Heart left ventricle (tissue), 16 donors: ENCODE measurements around the gene GPC6. TPM values are rescaled to one million over a fixed set of nuclear protein-coding genes. Genes with fewer than 3 reads are reported as not detected.

Source experiments
- ATAC-seq, 4 donors: fragments of 200-7000 bp; cut with Tn5 transposase; one replicate each; pipeline ENCODE4 v1.9.1; 2020 to 2022; ENCODE audit warnings: moderate library complexity in 4 of 4, mild to moderate bottlenecking in 3 of 4, moderate number of reproducible peaks in 1 of 4
- DNase-seq, 5 donors: peaks; one replicate each; pipeline ENCODE4 v3.0.0-alpha.2; 2020
- H3K27ac ChIP-seq, 12 donors: fragments of 200-600 bp; sonication (generic) in 4 of 12; one replicate each; pipeline versions ENCODE4 v1.5.0 to v1.8.0; 2016 to 2022; ENCODE audit warnings: mild to moderate bottlenecking in 2 of 12
- H3K27me3 ChIP-seq, 9 donors: fragments of 200-600 bp; sonication (generic) in 2 of 9; one replicate each; pipeline versions ENCODE4 v1.5.1 to v1.8.0; 2016 to 2022; ENCODE audit warnings: mild to moderate bottlenecking in 3 of 9
- H3K36me3 ChIP-seq, 9 donors: fragments of 200-600 bp; sonication (generic) in 2 of 9; one replicate each; pipeline versions ENCODE4 v1.5.0 to v1.8.0; 2018 to 2022; ENCODE audit warnings: mild to moderate bottlenecking in 2 of 9
- H3K4me1 ChIP-seq, 12 donors: fragments of 200-600 bp; sonication (generic) in 4 of 12; one replicate each; pipeline versions ENCODE4 v1.5.0 to v1.8.0; 2016 to 2022; ENCODE audit warnings: mild to moderate bottlenecking in 3 of 12
- H3K4me3 ChIP-seq, 12 donors: fragments of 200-600 bp; sonication (generic) in 4 of 12; one replicate each; pipeline versions ENCODE4 v1.5.0 to v1.8.0; 2017 to 2022; ENCODE audit warnings: mild to moderate bottlenecking in 9 of 12, moderate library complexity in 4 of 12
- H3K9me3 ChIP-seq, 12 donors: fragments of 200-600 bp; sonication (generic) in 4 of 12; one replicate each; pipeline versions ENCODE4 v1.5.0 to v1.8.0; 2016 to 2022; ENCODE audit warnings: mild to moderate bottlenecking in 1 of 12
- CTCF ChIP-seq, 12 donors: fragments of 200-600 bp; sonication (generic) in 4 of 12; IDR thresholded peaks; one replicate each; pipeline versions ENCODE4 v1.5.0 to v1.8.0; 2018 to 2022; ENCODE audit warnings: antibody characterized with exemption in 12 of 12, mild to moderate bottlenecking in 5 of 12
- POLR2A ChIP-seq, 2 donors: fragments of 450-650 bp; IDR thresholded peaks; one replicate each; pipeline ENCODE4 v1.6.1; 2017; ENCODE audit warnings: antibody characterized with exemption in 2 of 2, mild to moderate bottlenecking in 2 of 2, moderate library complexity in 2 of 2
- WGBS, 4 donors: extraction: QIAGEN DNeasy Blood & Tissue Kit in 2 of 4; methylation state at CpG; one replicate each; pipeline versions ENCODE4 v1.1.5 to v1.1.7; 2013 to 2018; 5-methylcytosine and 5-hydroxymethylcytosine counted together
- intact Hi-C, 10 donors: fragments of 100-400 bp; cut with DNase I; formaldehyde crosslinking; loops; one replicate each; pipeline versions ENCODE4 v1.11.1 to v1.14.2; 2022
- polyA plus RNA-seq, 2 donors: library from polyadenylated mRNA; stranded (reverse); fragments of 200-250 nt; gene quantifications; one replicate each; pipeline ENCODE4 v1.2.3, GENCODE V29; 2013
- total RNA-seq, 9 donors: library from RNA; depleted of rRNA in 2 of 9; stranded (reverse); fragments of >200 nt in 2 of 9; fragmentation: NEBNext Ultra II Directional in 3 of 9; extraction: Animal tissue kit (Norgen Biotek cat#: 25700) in 3 of 9; gene quantifications; one replicate each; pipeline versions ENCODE4 v1.1.0 to v1.2.4, GENCODE V29; 2016 to 2023
- donor health status: ischemic (EF 13 %, LVEDD 7.1; RV severe dilation, severe dysfunction).
- donor health status: healthy with polysubstance abuse.
- donor health status: DM: no; HTN: yes; CAD: no.
- donor health status: DM: no; HTN: no; CAD: no.
- donor health status: ischemic (EF 25% LVEDD 6.9; RV normal size, moderate dysfunction).
- donor health status: ischemic (EF 25% LVEDD 5.7; RV mildly dilated, moderate dysfunction).
- donor health status: healthy.
- donor health status: DM: yes; HTN: yes; CAD: no.
- donor health status: ischemic (EF 35%, LVEDD 5.7; RV mildly dilated, moderate dysfunction).
- donor health status: nonischemic (EF 11% LVEDD 7.7; RV severe dilation, severe dysfunction).
- donor health status: DM: yes; HTN: yes; CAD: no.
- donor health status: PGD.
- donor health status: ischemic (EF 29% LVEDD 5.4; RV normal size, mild dysfunction).
- donor health status: nonischemic (EF 23%, LVEDD 6.1; RV moderate dilation, normal function).

Gene GPC6
- total and polyA plus RNA-seq, 11 donors, result 0.08 to 6.2 (median 2.0) TPM

DNA sequence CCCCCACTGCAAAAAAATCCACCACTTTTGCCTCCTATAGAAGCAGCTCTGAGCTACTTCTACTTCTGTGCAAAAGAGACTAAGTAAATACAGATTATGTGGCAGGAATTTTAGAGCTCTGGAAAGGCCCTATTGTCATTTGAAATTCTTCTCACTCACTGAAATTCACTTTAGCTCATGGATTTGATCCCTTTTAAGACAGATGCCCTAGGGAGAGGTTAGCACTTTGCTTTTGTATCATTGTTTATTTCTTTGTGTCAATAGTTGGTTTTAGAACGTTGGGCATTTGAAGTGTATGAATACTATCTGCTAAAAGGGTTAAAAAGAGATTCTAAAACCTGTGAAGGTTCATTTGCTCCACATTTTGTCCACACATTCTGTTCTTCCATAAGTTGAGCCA is 528.7 kb downstream of the GPC6 start:
- no peak overlapping the region for H3K4me3 ChIP-seq
- WGBS, 4 donors, result 51 to 70% (median 59%) methylated on average over 1 of the region's 1 CpG
- no peak for ATAC-seq
- no peaks in the 10 kb centered on the region for H3K9me3 ChIP-seq
- H3K4me1 ChIP-seq, result no peaks in the 10 kb centered on the region
- intact Hi-C loops, result no loop called here
- H3K27me3 ChIP-seq, result no peaks in the 10 kb centered on the region
- DNase-seq, result no peak
- H3K36me3 ChIP-seq, result no peaks in the 10 kb centered on the region
- no peak overlapping the region for H3K27ac ChIP-seq
- TF ChIP-seq POLR2A (IDR thresholded peaks at IDR 0.05) (no peak), CTCF (IDR thresholded peaks at IDR 0.05) (no peak)

- Histone ChIP-seq H3K4me3 (no peak overlapping the region), H3K9me3 (no peaks in the 10 kb centered on the region), H3K27me3 (no peaks in the 10 kb centered on the region), H3K27ac (no peak overlapping the region), H3K36me3 (no peaks in the 10 kb centered on the region), H3K4me1 (no peaks in the 10 kb centered on the region)
- TF ChIP-seq CTCF (IDR thresholded peaks at IDR 0.05) (no peak), POLR2A (IDR thresholded peaks at IDR 0.05) (no peak)
- intact Hi-C loops, result no loop called here
- 43 to 67% (median 61%) methylated on average over 1 of the region's 1 CpG for WGBS, 4 donors
- DNase-seq, result no peak
- ATAC-seq, result no peak
Measured at GRCh38 chr13:93758575-93758974, 532.0 kb downstream of the GPC6 start.

DNA sequence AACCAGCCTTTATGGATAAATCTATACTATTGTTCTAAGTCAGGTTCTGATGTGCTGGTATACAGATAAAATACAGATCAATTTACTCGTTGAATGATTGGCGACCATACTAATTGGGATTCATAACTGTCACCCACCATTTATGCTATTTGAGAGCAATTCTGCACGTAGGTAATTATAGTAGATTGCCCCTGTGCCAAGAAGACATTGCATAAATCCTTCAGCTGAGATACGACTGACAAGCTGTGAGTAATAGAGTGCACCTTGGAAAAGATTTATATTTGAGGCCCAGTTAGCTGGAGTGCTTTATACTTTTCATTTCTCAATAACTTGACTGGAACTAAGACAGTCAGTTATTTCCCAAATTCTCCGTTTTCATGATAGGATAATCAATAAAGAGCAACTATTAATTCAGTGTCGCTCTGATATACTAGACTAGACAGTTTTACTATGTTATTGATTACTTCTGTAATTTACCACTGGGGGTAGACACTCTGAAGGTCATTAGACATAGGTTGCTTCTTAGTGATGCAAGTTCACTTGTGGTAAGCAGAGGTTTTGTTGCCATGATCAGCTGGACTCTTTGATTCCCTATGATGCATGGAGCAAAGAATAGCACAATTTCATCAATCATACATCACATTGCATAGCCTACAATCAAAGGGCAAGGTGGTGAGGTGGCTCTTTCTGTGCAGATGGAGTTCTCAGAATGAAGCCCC is 536.3 kb downstream of the GPC6 start:
- Histone ChIP-seq H3K27ac (no peak overlapping the region), H3K4me3 (no peak overlapping the region), H3K27me3 (no peaks in the 10 kb centered on the region), H3K4me1 (peaks cover 0 to 4% (median 0%) of the 10 kb centered on the region in 12 donors), H3K36me3 (no peaks in the 10 kb centered on the region), H3K9me3 (no peaks in the 10 kb centered on the region)
- DNase-seq (no peak), ATAC-seq (no peak)
- 88 to 92% (median 89%) methylated on average over 6 of the region's 6 CpGs for WGBS, 4 donors
- intact Hi-C loops, result no loop called here
- TF ChIP-seq POLR2A (IDR thresholded peaks at IDR 0.05) (no peak), CTCF (IDR thresholded peaks at IDR 0.05) (no peak)

GRCh38 chr13:93765062-93765461 is 538.5 kb downstream of the GPC6 start:
- H3K27ac ChIP-seq, result no peak overlapping the region
- no peaks in the 10 kb centered on the region for H3K9me3 ChIP-seq
- no peak for TF ChIP-seq CTCF (IDR thresholded peaks at IDR 0.05)
- TF ChIP-seq POLR2A (IDR thresholded peaks at IDR 0.05), result no peak
- ATAC-seq, result no peak
- H3K4me1 ChIP-seq, result peaks cover 0 to 8% (median 0%) of the 10 kb centered on the region in 12 donors
- no peak for DNase-seq
- no peak overlapping the region for H3K4me3 ChIP-seq
- H3K27me3 ChIP-seq, result no peaks in the 10 kb centered on the region
- intact Hi-C loops, result no loop called here
- 85 to 94% (median 88%) methylated on average over 2 of the region's 2 CpGs for WGBS, 4 donors
- no peaks in the 10 kb centered on the region for H3K36me3 ChIP-seq
